ENCODE data around the gene CASQ1.

DNA sequence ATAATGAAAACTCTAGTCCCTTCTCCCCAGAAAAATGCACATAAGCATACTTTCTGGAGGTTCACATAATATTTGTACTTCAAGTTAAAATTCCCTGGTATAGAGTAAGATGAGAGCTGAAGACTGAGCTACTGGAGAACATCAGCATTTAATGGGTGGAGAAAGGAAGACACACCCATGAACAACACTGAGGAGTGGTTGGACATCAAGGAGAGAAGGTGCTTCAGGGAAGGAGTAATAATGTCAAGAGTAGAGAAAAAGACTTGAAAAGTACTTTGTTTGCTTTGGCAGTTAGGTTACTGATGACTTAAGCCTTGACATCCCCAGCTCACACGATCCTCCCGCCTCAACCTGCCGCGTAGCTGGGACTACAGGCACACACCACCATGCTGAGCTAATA, 36.7 kb downstream of the CASQ1 start:
- TF ChIP-seq, protein P1, sequence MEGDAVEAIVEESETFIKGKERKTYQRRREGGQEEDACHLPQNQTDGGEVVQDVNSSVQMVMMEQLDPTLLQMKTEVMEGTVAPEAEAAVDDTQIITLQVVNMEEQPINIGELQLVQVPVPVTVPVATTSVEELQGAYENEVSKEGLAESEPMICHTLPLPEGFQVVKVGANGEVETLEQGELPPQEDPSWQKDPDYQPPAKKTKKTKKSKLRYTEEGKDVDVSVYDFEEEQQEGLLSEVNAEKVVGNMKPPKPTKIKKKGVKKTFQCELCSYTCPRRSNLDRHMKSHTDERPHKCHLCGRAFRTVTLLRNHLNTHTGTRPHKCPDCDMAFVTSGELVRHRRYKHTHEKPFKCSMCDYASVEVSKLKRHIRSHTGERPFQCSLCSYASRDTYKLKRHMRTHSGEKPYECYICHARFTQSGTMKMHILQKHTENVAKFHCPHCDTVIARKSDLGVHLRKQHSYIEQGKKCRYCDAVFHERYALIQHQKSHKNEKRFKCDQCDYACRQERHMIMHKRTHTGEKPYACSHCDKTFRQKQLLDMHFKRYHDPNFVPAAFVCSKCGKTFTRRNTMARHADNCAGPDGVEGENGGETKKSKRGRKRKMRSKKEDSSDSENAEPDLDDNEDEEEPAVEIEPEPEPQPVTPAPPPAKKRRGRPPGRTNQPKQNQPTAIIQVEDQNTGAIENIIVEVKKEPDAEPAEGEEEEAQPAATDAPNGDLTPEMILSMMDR (IDR thresholded peaks at IDR 0.05) = no peak
- TF ChIP-seq ZFX (IDR thresholded peaks at IDR 0.05; ENCODE audit: borderline replicate concordance) = no peak

All from 22Rv1 (cell line).